Measurements from ENCODE around the gene KLHL11. TPM values are rescaled to one million over a fixed set of nuclear protein-coding genes. Genes with fewer than 3 reads are reported as not detected.

The KLHL11 gene
- total RNA-seq, 4 donors from 2014 or later = 19.7 to 73.3 (median 38.5) TPM

- Histone ChIP-seq H3K9me3 (no peaks in the 10 kb centered on the region), H3K27ac (no peak overlapping the region), H3K36me3 (no peaks in the 10 kb centered on the region), H3K4me1 (no peaks in the 10 kb centered on the region), H3K27me3 (no peaks in the 10 kb centered on the region), H3K4me3 (no peak overlapping the region)
- TF ChIP-seq POLR2A (IDR thresholded peaks at IDR 0.05) (no peak), CTCF (IDR thresholded peaks at IDR 0.05) (no peak)
- intact Hi-C loops (cut with DNase I; ENCODE audit: low total_unique reads) = no loop called here
- no peak for DNase-seq
These were observed 43.4 kb downstream of the KLHL11 start for GRCh38 chr17:41821776-41822175.

- H3K27ac ChIP-seq = no peak overlapping the region
- no peaks in the 10 kb centered on the region for H3K9me3 ChIP-seq
- no peaks in the 10 kb centered on the region for H3K4me1 ChIP-seq
- H3K36me3 ChIP-seq = no peaks in the 10 kb centered on the region
- no peaks in the 10 kb centered on the region for H3K27me3 ChIP-seq
- H3K4me3 ChIP-seq = no peak overlapping the region
- intact Hi-C loops (cut with DNase I; ENCODE audit: low total_unique reads) = no loop called here
- no peak for DNase-seq
- TF ChIP-seq POLR2A (IDR thresholded peaks at IDR 0.05) (no peak), CTCF (IDR thresholded peaks at IDR 0.05) (no peak)
These were observed 47.2 kb downstream of the KLHL11 start for GRCh38 chr17:41818024-41818423.

- DNase-seq = no peak
- Histone ChIP-seq H3K27me3 (no peaks in the 10 kb centered on the region), H3K9me3 (no peaks in the 10 kb centered on the region), H3K4me3 (no peak overlapping the region), H3K27ac (no peak overlapping the region), H3K36me3 (no peaks in the 10 kb centered on the region), H3K4me1 (no peaks in the 10 kb centered on the region)
- intact Hi-C loops (cut with DNase I; ENCODE audit: low total_unique reads) = no loop called here
- no peak for TF ChIP-seq POLR2A (IDR thresholded peaks at IDR 0.05)
- no peak for TF ChIP-seq CTCF (IDR thresholded peaks at IDR 0.05)
These were observed 48.4 kb downstream of the KLHL11 start for GRCh38 chr17:41816637-41817320.

GRCh38 chr17:41814195-41814594 lies 51.0 kb downstream of the KLHL11 start:
- H3K4me3 ChIP-seq = no peak overlapping the region
- intact Hi-C loops (cut with DNase I; ENCODE audit: low total_unique reads) = no loop called here
- no peak for TF ChIP-seq POLR2A (IDR thresholded peaks at IDR 0.05)
- no peak for TF ChIP-seq CTCF (IDR thresholded peaks at IDR 0.05)

GRCh38 chr17:41813699-41814124 lies 51.5 kb downstream of the KLHL11 start:
- Histone ChIP-seq H3K36me3 (no peaks in the 10 kb centered on the region), H3K27ac (peak overlapping the region; percentile 83 to 86), H3K9me3 (no peaks in the 10 kb centered on the region), H3K4me3 (peak overlapping the region; percentile 74 to 78), H3K27me3 (no peaks in the 10 kb centered on the region), H3K4me1 (peaks cover 0 to 7% of the 10 kb centered on the region in 2 donors)
- DNase-seq = no peak
- TF ChIP-seq POLR2A (IDR thresholded peaks at IDR 0.05) = no peak
- TF ChIP-seq CTCF (IDR thresholded peaks at IDR 0.05) = no peak
- intact Hi-C loops (cut with DNase I; ENCODE audit: low total_unique reads) = no loop called here

More at GRCh38 chr17:41814195-41814594, 51.0 kb downstream of the KLHL11 start:
- Histone ChIP-seq H3K9me3 (no peaks in the 10 kb centered on the region), H3K27me3 (no peaks in the 10 kb centered on the region), H3K4me1 (peaks cover 0 to 7% of the 10 kb centered on the region in 2 donors), H3K36me3 (no peaks in the 10 kb centered on the region), H3K27ac (peak overlapping the region in 1 of 2 donors; percentile 86)
- no peak for DNase-seq
